Measurements from ENCODE around the gene STX1A. TPM values are rescaled to one million over a fixed set of nuclear protein-coding genes. Genes with fewer than 3 reads are reported as not detected.
"Not testable (repeated sequence)": the region's sequence is repeated elsewhere in the genome, so short reads cannot be mapped to it uniquely, and the experiment has no call there.

Gene STX1A
- total RNA-seq, 2 experiments from 2014 or later, result 5.3 to 5.7 TPM

GRCh38 chr7:73680501-73680900 lies 39.0 kb downstream of the STX1A start:
- intact Hi-C loops (cut with micrococcal nuclease; ENCODE audit: unreplicated experiment), result no loop called here
- Histone ChIP-seq H3K4me2 (ENCODE audit: low read length) (peak overlapping the region; percentile 85), H3K9me3 (ENCODE audit: low read length) (no peaks in the 10 kb centered on the region), H3K27ac (ENCODE audit: low read depth, low read length, poor library complexity, severe bottlenecking) (no peak overlapping the region), H3K9me2 (ENCODE audit: insufficient read depth, low read length) (no peaks in the 10 kb centered on the region), H4K20me1 (ENCODE audit: insufficient read depth, low read length) (0 out of 2 replicates have a peak, but pooled peaks cover 8% of the 10 kb centered on the region), H2AFZ (ENCODE audit: low read length) (no peak overlapping the region), H3K4me3 (ENCODE audit: low read depth, low read length, poor library complexity, severe bottlenecking) (peak overlapping the region; percentile 85), H3K36me3 (ENCODE audit: insufficient read depth, low read length) (peaks cover 21% of the 10 kb centered on the region), H3K79me2 (ENCODE audit: insufficient read depth, low read depth, low read length) (peaks cover 51% of the 10 kb centered on the region), H3K4me1 (ENCODE audit: insufficient read depth, low read length, poor library complexity, severe bottlenecking) (peaks cover 32% of the 10 kb centered on the region)
- ChIA-PET CTCF (ENCODE audit: unreplicated experiment) (no interaction called here), POLR2A (no interaction called here)
- BruUV-seq (replicated peaks), result no TSS peak
- TF ChIP-seq CTCF (conservative IDR thresholded peaks at IDR 0.05; ENCODE audit: low read length), result no peak
- TF ChIP-seq EZH2phosphoT487 (IDR thresholded peaks at IDR 0.05; ENCODE audit: borderline replicate concordance, low read depth, low read length), result no peak
- DNase-seq (ENCODE audit: low spot score), result no peak

- DNase-seq (ENCODE audit: low spot score), result no peak
- H3K4me3 ChIP-seq (ENCODE audit: low read depth, low read length, poor library complexity, severe bottlenecking), result no peak overlapping the region
- no peaks in the 10 kb centered on the region for H3K9me3 ChIP-seq (ENCODE audit: low read length)
- peaks cover 18% of the 10 kb centered on the region for H3K36me3 ChIP-seq (ENCODE audit: insufficient read depth, low read length)
- peaks cover 43% of the 10 kb centered on the region for H3K79me2 ChIP-seq (ENCODE audit: insufficient read depth, low read depth, low read length)
- TF ChIP-seq CTCF (conservative IDR thresholded peaks at IDR 0.05; ENCODE audit: low read length) (no peak), EZH2phosphoT487 (IDR thresholded peaks at IDR 0.05; ENCODE audit: borderline replicate concordance, low read depth, low read length) (no peak)
- CTCF ChIA-PET (ENCODE audit: unreplicated experiment), result no interaction called here
- H3K9me2 ChIP-seq (ENCODE audit: insufficient read depth, low read length), result no peaks in the 10 kb centered on the region
- no peak overlapping the region for H2AFZ ChIP-seq (ENCODE audit: low read length)
- peak overlapping the region; percentile 13; the same call in 1 of the 2 replicates for H3K4me2 ChIP-seq (ENCODE audit: low read length)
- intact Hi-C loops (cut with micrococcal nuclease; ENCODE audit: unreplicated experiment), result no loop called here
- peaks cover 29% of the 10 kb centered on the region for H3K4me1 ChIP-seq (ENCODE audit: insufficient read depth, low read length, poor library complexity, severe bottlenecking)
- no TSS peak for BruUV-seq (replicated peaks)
- H3K27ac ChIP-seq (ENCODE audit: low read depth, low read length, poor library complexity, severe bottlenecking), result no peak overlapping the region
- POLR2A ChIA-PET, result no interaction called here
- H4K20me1 ChIP-seq (ENCODE audit: insufficient read depth, low read length), result 0 out of 2 replicates have a peak, but pooled peaks cover 8% of the 10 kb centered on the region
Measured at GRCh38 chr7:73679709-73680108, 39.8 kb downstream of the STX1A start.

- H3K4me2 ChIP-seq (ENCODE audit: low read length), result no peak overlapping the region
- peaks cover 35% of the 10 kb centered on the region for H3K79me2 ChIP-seq (ENCODE audit: insufficient read depth, low read depth, low read length)
- no peak overlapping the region for H2AFZ ChIP-seq (ENCODE audit: low read length)
- no peak for DNase-seq (ENCODE audit: low spot score)
- 0 out of 2 replicates have a peak, but pooled peaks cover 8% of the 10 kb centered on the region for H4K20me1 ChIP-seq (ENCODE audit: insufficient read depth, low read length)
- no TSS peak for BruUV-seq (replicated peaks)
- intact Hi-C loops (cut with micrococcal nuclease; ENCODE audit: unreplicated experiment), result no loop called here
- H3K9me2 ChIP-seq (ENCODE audit: insufficient read depth, low read length), result no peaks in the 10 kb centered on the region
- H3K4me1 ChIP-seq (ENCODE audit: insufficient read depth, low read length, poor library complexity, severe bottlenecking), result peaks cover 21% of the 10 kb centered on the region
- no peak overlapping the region for H3K27ac ChIP-seq (ENCODE audit: low read depth, low read length, poor library complexity, severe bottlenecking)
- ChIA-PET POLR2A (no interaction called here), CTCF (ENCODE audit: unreplicated experiment) (no interaction called here)
- H3K4me3 ChIP-seq (ENCODE audit: low read depth, low read length, poor library complexity, severe bottlenecking), result no peak overlapping the region
- TF ChIP-seq CTCF (conservative IDR thresholded peaks at IDR 0.05; ENCODE audit: low read length) (no peak), EZH2phosphoT487 (IDR thresholded peaks at IDR 0.05; ENCODE audit: borderline replicate concordance, low read depth, low read length) (no peak)
- peaks cover 18% of the 10 kb centered on the region for H3K36me3 ChIP-seq (ENCODE audit: insufficient read depth, low read length)
- no peaks in the 10 kb centered on the region for H3K9me3 ChIP-seq (ENCODE audit: low read length)
Measured at GRCh38 chr7:73678862-73679261, 40.6 kb downstream of the STX1A start.

- peaks cover 18% of the 10 kb centered on the region for H3K36me3 ChIP-seq (ENCODE audit: insufficient read depth, low read length)
- H3K79me2 ChIP-seq (ENCODE audit: insufficient read depth, low read depth, low read length), result peaks cover 12% of the 10 kb centered on the region; the same call in 1 of the 2 replicates
- CTCF ChIA-PET (ENCODE audit: unreplicated experiment); H3K4me1 ChIP-seq (ENCODE audit: insufficient read depth, low read length, poor library complexity, severe bottlenecking); H2AFZ ChIP-seq (ENCODE audit: low read length); H4K20me1 ChIP-seq (ENCODE audit: insufficient read depth, low read length); H3K4me3 ChIP-seq (ENCODE audit: low read depth, low read length, poor library complexity, severe bottlenecking); DNase-seq (ENCODE audit: low spot score); H3K9me3 ChIP-seq (ENCODE audit: low read length); BruUV-seq (replicated peaks); H3K4me2 ChIP-seq (ENCODE audit: low read length); H3K9me2 ChIP-seq (ENCODE audit: insufficient read depth, low read length); intact Hi-C loops (cut with micrococcal nuclease; ENCODE audit: unreplicated experiment); H3K27ac ChIP-seq (ENCODE audit: low read depth, low read length, poor library complexity, severe bottlenecking); POLR2A ChIA-PET: not testable (repeated sequence)
Measured at GRCh38 chr7:73676062-73676461, 43.4 kb downstream of the STX1A start.

Measured in OCI-LY7 (cell line).